ENCODE data around the gene NAXE.
A peak's percentile ranks its signal among the peaks of the same experiment; 100 is the strongest.

The NAXE gene

GRCh38 chr1:156591432-156592157, at the start of gene NAXE:
TSS of gene NAXE (plus strand) at chr1:156591776. CDS start at chr1:156591805, 29 bp downstream.
- DNase-seq: peak; percentile 82

- DNase-seq: no peak
Observed at GRCh38 chr1:156543066-156543465, 48.5 kb upstream of the NAXE start.

DNA sequence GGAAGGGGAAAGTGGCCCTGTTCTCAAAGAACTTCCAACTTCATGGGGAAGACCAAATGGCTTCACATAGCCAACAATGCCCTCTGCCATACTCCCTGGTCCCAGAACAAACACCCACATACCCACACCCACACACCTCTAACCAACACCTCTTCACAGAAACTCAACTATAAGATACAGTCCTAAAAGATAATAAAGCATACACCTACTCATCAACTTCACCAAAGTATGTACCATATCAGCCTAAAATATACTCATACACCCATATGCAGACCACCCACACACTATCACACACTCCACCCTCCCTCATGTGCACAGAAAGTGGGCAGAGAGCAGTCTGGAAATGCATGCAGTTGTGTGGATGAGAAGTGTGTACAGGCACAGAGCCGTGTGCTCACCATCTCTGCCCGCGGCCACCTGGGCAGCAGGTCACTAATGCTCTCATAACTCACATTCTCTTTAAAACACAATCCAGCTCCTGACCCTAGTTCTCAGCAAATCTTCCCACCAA, 46.9 kb upstream of the NAXE start:
- DNase-seq: no peak

DNA sequence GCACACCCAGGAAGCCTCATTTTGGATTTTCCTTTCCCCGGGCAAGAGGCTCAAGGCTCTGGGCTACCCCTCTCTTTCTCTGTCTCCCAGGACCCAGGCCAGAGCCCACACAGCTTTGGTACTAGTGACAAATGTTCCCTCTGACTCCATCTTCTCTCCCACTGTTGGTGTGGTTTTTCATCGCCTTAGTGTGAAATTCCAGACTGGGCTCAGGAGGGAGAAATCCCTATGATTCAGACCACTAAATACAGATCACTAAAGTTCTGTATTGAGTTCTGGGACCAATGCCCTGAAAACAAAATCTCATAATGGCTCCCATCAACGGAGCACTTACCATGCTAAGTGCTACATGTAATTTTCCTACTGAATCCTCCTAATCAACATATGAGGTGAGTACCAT, 45.3 kb upstream of the NAXE start:
- DNase-seq: no peak

- DNase-seq: no peak
Observed at GRCh38 chr1:156547434-156547833, 44.1 kb upstream of the NAXE start.

DNA sequence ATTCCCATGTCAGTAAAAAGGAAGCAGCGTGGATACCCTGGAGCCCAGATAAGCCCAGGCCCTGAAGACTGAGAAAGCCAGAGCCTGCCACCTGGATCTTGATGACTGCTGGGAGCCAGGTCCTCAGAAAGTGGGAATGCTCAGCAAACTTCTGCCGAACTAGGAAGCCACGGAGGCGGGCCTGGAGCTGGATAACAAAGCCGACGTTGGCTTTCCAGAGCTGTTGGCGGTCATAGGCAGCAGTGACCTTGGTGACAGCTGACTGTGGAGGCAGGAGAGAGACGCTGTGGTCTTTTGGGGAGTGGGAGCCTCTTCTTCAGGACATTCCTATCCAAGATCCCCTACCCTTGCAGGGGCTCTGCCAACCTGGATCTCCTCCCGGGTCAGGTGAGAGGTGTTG, 43.6 kb upstream of the NAXE start:
- no peak for DNase-seq

- no peak for DNase-seq
Observed at GRCh38 chr1:156549390-156549789, 42.2 kb upstream of the NAXE start.

GRCh38 chr1:156549831-156550230, 41.7 kb upstream of the NAXE start:
- DNase-seq: no peak

DNA sequence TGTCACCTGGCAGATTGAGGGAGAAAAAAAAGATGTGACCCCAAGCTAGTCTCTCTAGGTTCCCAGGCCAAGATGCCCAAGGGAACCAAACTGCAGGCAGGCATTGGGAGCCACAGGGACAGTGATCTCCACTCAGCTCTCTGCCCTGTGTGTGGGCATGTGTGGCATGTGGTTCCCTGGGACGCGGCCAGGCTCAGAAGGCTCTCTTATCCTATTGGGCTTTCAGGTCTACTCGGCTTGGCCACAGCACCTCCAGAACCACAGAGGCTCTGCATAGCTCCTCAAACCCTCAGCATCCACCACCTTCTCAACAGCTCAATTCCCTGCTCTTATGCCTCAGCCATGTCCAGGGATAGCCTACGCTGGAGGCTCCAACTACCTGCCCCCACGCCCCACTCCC, 41.2 kb upstream of the NAXE start:
- DNase-seq: no peak

GRCh38 chr1:156551066-156551643, 40.4 kb upstream of the NAXE start:
- DNase-seq: no peak

- DNase-seq: no peak
Observed at GRCh38 chr1:156551869-156552268, 39.7 kb upstream of the NAXE start.

- DNase-seq: no peak
Observed at GRCh38 chr1:156552518-156552917, 39.1 kb upstream of the NAXE start.

- DNase-seq: peak; percentile 10
Observed at GRCh38 chr1:156552937-156553336, 38.6 kb upstream of the NAXE start.

GRCh38 chr1:156553860-156554485, 37.6 kb upstream of the NAXE start:
- DNase-seq: no peak

GRCh38 chr1:156554971-156555370, 36.6 kb upstream of the NAXE start:
- no peak for DNase-seq

DNA sequence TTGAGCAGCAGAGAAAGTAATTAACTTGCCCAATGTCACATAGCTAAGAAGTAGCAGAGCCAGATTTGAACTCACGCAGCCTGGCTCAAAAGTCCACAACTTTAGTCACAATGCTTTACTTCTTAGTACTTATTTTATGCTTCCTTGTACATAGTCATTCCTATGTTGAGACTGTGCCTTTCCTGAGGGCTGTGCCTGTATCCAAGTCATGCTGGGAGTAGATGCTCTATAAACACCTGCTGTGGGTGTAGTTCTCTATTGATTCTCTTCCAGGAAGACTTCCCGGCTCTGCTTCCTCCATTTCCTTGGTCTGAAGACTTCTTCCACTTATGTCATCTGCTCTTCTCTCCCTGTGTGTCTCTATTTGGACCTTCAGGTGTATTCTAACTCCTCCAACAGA, 35.9 kb upstream of the NAXE start:
- DNase-seq: no peak

DNA sequence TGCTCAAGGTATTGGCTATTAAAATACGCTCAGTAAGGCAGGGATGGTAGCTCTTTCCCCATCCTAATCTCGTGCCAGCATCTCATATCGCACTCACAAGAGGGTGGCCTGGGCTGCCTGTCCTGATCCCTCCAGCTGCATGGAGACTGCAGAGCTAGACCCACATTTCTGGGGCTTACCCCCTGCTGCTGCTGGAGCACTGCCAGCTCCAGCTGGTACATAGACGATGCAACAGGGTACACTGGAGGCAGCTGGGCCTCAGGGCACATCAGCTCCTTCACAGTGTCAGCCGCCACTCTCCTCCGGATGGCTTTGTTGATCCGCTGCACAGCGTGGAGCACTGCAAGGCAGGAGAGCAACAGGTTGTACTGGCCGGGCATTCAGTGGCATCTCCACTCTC, 35.2 kb upstream of the NAXE start:
- DNase-seq: no peak

- no peak for DNase-seq
Observed at GRCh38 chr1:156559086-156559796, 32.3 kb upstream of the NAXE start.

- no peak for DNase-seq
Observed at GRCh38 chr1:156559797-156560385, 31.7 kb upstream of the NAXE start.

DNA sequence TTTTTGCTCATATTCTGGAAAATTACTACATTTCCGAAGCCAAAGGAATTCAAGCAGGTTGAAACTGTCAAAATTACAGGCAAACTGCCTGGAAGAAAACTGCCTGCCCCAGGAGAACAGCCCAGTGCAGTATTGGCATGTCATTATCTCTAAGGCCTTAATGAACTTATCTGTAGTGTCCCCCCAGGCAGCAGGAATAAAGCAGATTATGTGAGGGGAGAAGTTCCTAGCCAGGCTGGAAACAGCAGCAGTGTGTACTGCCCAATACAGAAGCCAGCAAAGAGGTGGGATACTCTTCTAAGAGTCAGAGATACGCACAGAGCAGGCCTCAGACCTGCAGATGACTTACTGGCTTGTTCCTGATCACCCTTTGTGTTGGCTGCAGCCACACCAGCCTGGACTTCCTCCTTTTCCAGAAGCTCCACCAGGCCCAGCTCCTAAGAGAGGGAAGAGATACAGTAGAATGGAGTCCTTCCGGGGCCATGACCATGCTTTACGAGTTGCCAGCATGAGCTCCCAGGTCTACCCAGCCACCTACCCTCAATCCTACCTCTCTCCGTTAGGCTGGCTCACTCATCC, 30.9 kb upstream of the NAXE start:
- DNase-seq: no peak

DNA sequence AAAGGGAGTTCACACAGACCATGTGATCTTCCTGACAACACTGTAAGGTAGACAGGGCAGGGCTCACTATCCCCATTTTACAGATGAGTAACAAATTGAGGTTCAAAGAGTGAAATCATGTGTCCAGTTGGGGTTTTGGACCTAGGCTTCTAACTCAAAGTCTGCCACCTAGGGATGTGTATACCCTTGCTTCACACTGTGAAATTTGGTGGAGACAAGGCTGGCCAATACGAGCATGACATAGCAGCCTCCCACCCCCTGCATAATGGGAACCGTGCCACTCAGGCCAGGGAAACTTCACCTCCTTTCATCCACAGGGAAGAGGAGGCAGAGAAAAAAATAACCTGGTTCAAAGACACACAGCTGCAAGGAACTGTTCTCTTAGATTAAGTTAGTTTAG, 26.1 kb upstream of the NAXE start:
- DNase-seq: no peak

- no peak for DNase-seq
Observed at GRCh38 chr1:156566436-156566835, 25.1 kb upstream of the NAXE start.
